ENCODE results near the gene LRMDA.

The LRMDA gene

DNA sequence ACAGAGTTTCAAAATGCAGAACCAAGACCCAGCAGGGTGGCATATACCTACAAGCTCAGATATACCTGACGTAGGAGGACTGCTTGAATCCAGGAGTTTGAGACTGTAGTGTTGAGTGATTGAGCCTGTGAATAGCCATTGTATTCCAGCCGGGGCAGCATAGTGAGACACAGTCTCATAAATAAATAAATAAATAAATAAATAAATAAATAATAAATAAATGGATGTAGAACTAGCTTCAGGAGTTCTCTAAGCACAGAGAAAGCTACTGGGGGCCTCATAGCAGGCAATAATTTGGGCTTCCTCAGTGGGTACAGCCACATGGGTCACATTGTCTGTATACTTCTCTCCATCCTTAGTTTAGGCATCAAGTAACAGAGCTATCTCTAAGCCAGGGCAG lies 906.8 kb downstream of the LRMDA start:
- peak overlapping the region; percentile 94 for H4K91ac ChIP-seq (ENCODE audit: low read length)
- peaks cover 2% of the 10 kb centered on the region for H3K4me1 ChIP-seq (ENCODE audit: control insufficient read depth, insufficient read depth, low read depth, low read length)
- H3K23ac ChIP-seq (ENCODE audit: low read length in 2 of 2) = no peak overlapping the region
- no peaks in the 10 kb centered on the region for H3K9me3 ChIP-seq (ENCODE audit: control insufficient read depth, low read length)
- peak overlapping the region in 1 of 2 experiments; percentile 86 for H3K4ac ChIP-seq (ENCODE audit: low read depth in 1 of 2, low read length in 2 of 2)
- peak overlapping the region in 1 of 2 experiments; percentile 95 for H2BK12ac ChIP-seq (ENCODE audit: low read length in 2 of 2)
- no peak overlapping the region for H2BK5ac ChIP-seq (ENCODE audit: low read depth, low read length, poor library complexity, severe bottlenecking)
- no peak overlapping the region for H3K9ac ChIP-seq (ENCODE audit: low read length)
- H3K79me1 ChIP-seq (replicated peaks; ENCODE audit: low read length, poor library complexity, severe bottlenecking) = no peaks in the 10 kb centered on the region
- H3K18ac ChIP-seq (ENCODE audit: low read depth in 1 of 2, low read length in 2 of 2) = peak overlapping the region; percentile 95 to 98
- 86% methylated on average over 1 of the region's 2 CpGs for WGBS
- no peak overlapping the region for H2BK15ac ChIP-seq (ENCODE audit: low read depth, poor library complexity, severe bottlenecking)
- peak overlapping the region; percentile 85 for H4K8ac ChIP-seq (ENCODE audit: low read length)
- no peaks in the 10 kb centered on the region for H3K27me3 ChIP-seq (ENCODE audit: control insufficient read depth in 1 of 2, insufficient read depth in 1 of 2, low read length in 2 of 2)
- H2AK5ac ChIP-seq (ENCODE audit: low read length, severe bottlenecking) = no peak overlapping the region
- H2BK120ac ChIP-seq (ENCODE audit: low read depth, low read length) = peak overlapping the region; percentile 64
- no peak for DNase-seq
- no peaks in the 10 kb centered on the region for H3K36me3 ChIP-seq (ENCODE audit: control insufficient read depth in 1 of 2, insufficient read depth in 2 of 2, low read depth in 1 of 2, low read length in 2 of 2)
- H2AFZ ChIP-seq (ENCODE audit: low read depth, low read length) = no peak overlapping the region
- H3K4me3 ChIP-seq (ENCODE audit: insufficient read depth in 1 of 2, low read depth in 1 of 2, low read length in 2 of 2) = no peak overlapping the region
- no peak overlapping the region for H3K4me2 ChIP-seq (ENCODE audit: low read length, poor library complexity, severe bottlenecking)
- H3K14ac ChIP-seq (ENCODE audit: low read length in 2 of 2) = no peak overlapping the region
- H3K27ac ChIP-seq (ENCODE audit: low read length, poor library complexity, severe bottlenecking) = no peak overlapping the region

- Histone ChIP-seq H3K4ac (ENCODE audit: low read depth in 1 of 2, low read length in 2 of 2) (peak overlapping the region in 1 of 2 experiments; percentile 95), H3K9ac (ENCODE audit: low read length) (no peak overlapping the region), H3K18ac (ENCODE audit: low read depth in 1 of 2, low read length in 2 of 2) (peak overlapping the region in 1 of 2 experiments; percentile 62), H3K14ac (ENCODE audit: low read length in 2 of 2) (no peak overlapping the region), H3K27ac (ENCODE audit: low read length, poor library complexity, severe bottlenecking) (no peak overlapping the region), H3K23ac (ENCODE audit: low read length in 2 of 2) (no peak overlapping the region), H3K4me1 (ENCODE audit: control insufficient read depth, insufficient read depth, low read depth, low read length) (no peaks in the 10 kb centered on the region), H2BK12ac (ENCODE audit: low read length in 2 of 2) (peak overlapping the region; percentile 72 to 95), H4K91ac (ENCODE audit: low read length) (no peak overlapping the region), H3K79me1 (replicated peaks; ENCODE audit: low read length, poor library complexity, severe bottlenecking) (no peaks in the 10 kb centered on the region), H3K4me2 (ENCODE audit: low read length, poor library complexity, severe bottlenecking) (no peak overlapping the region), H3K9me3 (ENCODE audit: control insufficient read depth, low read length) (no peaks in the 10 kb centered on the region), H4K8ac (ENCODE audit: low read length) (no peak overlapping the region), H2BK120ac (ENCODE audit: low read depth, low read length) (no peak overlapping the region), H2BK15ac (ENCODE audit: low read depth, poor library complexity, severe bottlenecking) (no peak overlapping the region), H2AK5ac (ENCODE audit: low read length, severe bottlenecking) (no peak overlapping the region), H3K27me3 (ENCODE audit: control insufficient read depth in 1 of 2, insufficient read depth in 1 of 2, low read length in 2 of 2) (no peaks in the 10 kb centered on the region), H2BK5ac (ENCODE audit: low read depth, low read length, poor library complexity, severe bottlenecking) (no peak overlapping the region), H2AFZ (ENCODE audit: low read depth, low read length) (no peak overlapping the region), H3K36me3 (ENCODE audit: control insufficient read depth in 1 of 2, insufficient read depth in 2 of 2, low read depth in 1 of 2, low read length in 2 of 2) (no peaks in the 10 kb centered on the region), H3K4me3 (ENCODE audit: insufficient read depth in 1 of 2, low read depth in 1 of 2, low read length in 2 of 2) (no peak overlapping the region)
- WGBS = 67% methylated on average over 1 of the region's 2 CpGs
- DNase-seq = no peak
Measured at GRCh38 chr10:76341740-76342139, 910.3 kb downstream of the LRMDA start.

GRCh38 chr10:76342996-76343395 lies 911.6 kb downstream of the LRMDA start:
- Histone ChIP-seq H4K91ac (ENCODE audit: low read length) (no peak overlapping the region), H3K18ac (ENCODE audit: low read depth in 1 of 2, low read length in 2 of 2) (no peak overlapping the region), H3K4me1 (ENCODE audit: control insufficient read depth, insufficient read depth, low read depth, low read length) (no peaks in the 10 kb centered on the region), H3K14ac (ENCODE audit: low read length in 2 of 2) (no peak overlapping the region), H2AFZ (ENCODE audit: low read depth, low read length) (no peak overlapping the region), H3K4ac (ENCODE audit: low read depth in 1 of 2, low read length in 2 of 2) (no peak overlapping the region), H2BK12ac (ENCODE audit: low read length in 2 of 2) (no peak overlapping the region), H3K27me3 (ENCODE audit: control insufficient read depth in 1 of 2, insufficient read depth in 1 of 2, low read length in 2 of 2) (no peaks in the 10 kb centered on the region), H3K4me2 (ENCODE audit: low read length, poor library complexity, severe bottlenecking) (no peak overlapping the region), H3K9ac (ENCODE audit: low read length) (no peak overlapping the region), H2BK5ac (ENCODE audit: low read depth, low read length, poor library complexity, severe bottlenecking) (no peak overlapping the region), H3K79me1 (replicated peaks; ENCODE audit: low read length, poor library complexity, severe bottlenecking) (no peaks in the 10 kb centered on the region), H3K27ac (ENCODE audit: low read length, poor library complexity, severe bottlenecking) (no peak overlapping the region), H3K4me3 (ENCODE audit: insufficient read depth in 1 of 2, low read depth in 1 of 2, low read length in 2 of 2) (no peak overlapping the region), H4K8ac (ENCODE audit: low read length) (no peak overlapping the region), H3K36me3 (ENCODE audit: control insufficient read depth in 1 of 2, insufficient read depth in 2 of 2, low read depth in 1 of 2, low read length in 2 of 2) (no peaks in the 10 kb centered on the region), H3K23ac (ENCODE audit: low read length in 2 of 2) (no peak overlapping the region), H2BK15ac (ENCODE audit: low read depth, poor library complexity, severe bottlenecking) (no peak overlapping the region), H3K9me3 (ENCODE audit: control insufficient read depth, low read length) (no peaks in the 10 kb centered on the region), H2AK5ac (ENCODE audit: low read length, severe bottlenecking) (no peak overlapping the region), H2BK120ac (ENCODE audit: low read depth, low read length) (no peak overlapping the region)
- DNase-seq = no peak

GRCh38 chr10:76347832-76348231 lies 916.4 kb downstream of the LRMDA start:
- peaks cover 2% of the 10 kb centered on the region for H3K4me1 ChIP-seq (ENCODE audit: control insufficient read depth, insufficient read depth, low read depth, low read length)
- no peak overlapping the region for H3K23ac ChIP-seq (ENCODE audit: low read length in 2 of 2)
- H2BK12ac ChIP-seq (ENCODE audit: low read length in 2 of 2) = peak overlapping the region in 1 of 2 experiments; percentile 61
- no peak overlapping the region for H3K14ac ChIP-seq (ENCODE audit: low read length in 2 of 2)
- no peak overlapping the region for H3K27ac ChIP-seq (ENCODE audit: low read length, poor library complexity, severe bottlenecking)
- no peak overlapping the region for H3K18ac ChIP-seq (ENCODE audit: low read depth in 1 of 2, low read length in 2 of 2)
- peak overlapping the region; percentile 47 for H4K8ac ChIP-seq (ENCODE audit: low read length)
- no peak overlapping the region for H3K4me3 ChIP-seq (ENCODE audit: insufficient read depth in 1 of 2, low read depth in 1 of 2, low read length in 2 of 2)
- no peaks in the 10 kb centered on the region for H3K79me1 ChIP-seq (replicated peaks; ENCODE audit: low read length, poor library complexity, severe bottlenecking)
- H2AK5ac ChIP-seq (ENCODE audit: low read length, severe bottlenecking) = no peak overlapping the region
- no peak overlapping the region for H2BK15ac ChIP-seq (ENCODE audit: low read depth, poor library complexity, severe bottlenecking)
- DNase-seq = no peak
- H3K9me3 ChIP-seq (ENCODE audit: control insufficient read depth, low read length) = no peaks in the 10 kb centered on the region
- no peak overlapping the region for H3K9ac ChIP-seq (ENCODE audit: low read length)
- 100% methylated on average over 1 of the region's 2 CpGs for WGBS
- H3K4ac ChIP-seq (ENCODE audit: low read depth in 1 of 2, low read length in 2 of 2) = no peak overlapping the region
- no peak overlapping the region for H2BK120ac ChIP-seq (ENCODE audit: low read depth, low read length)
- H2BK5ac ChIP-seq (ENCODE audit: low read depth, low read length, poor library complexity, severe bottlenecking) = no peak overlapping the region
- H3K27me3 ChIP-seq (ENCODE audit: control insufficient read depth in 1 of 2, insufficient read depth in 1 of 2, low read length in 2 of 2) = no peaks in the 10 kb centered on the region
- H3K4me2 ChIP-seq (ENCODE audit: low read length, poor library complexity, severe bottlenecking) = no peak overlapping the region
- H3K36me3 ChIP-seq (ENCODE audit: control insufficient read depth in 1 of 2, insufficient read depth in 2 of 2, low read depth in 1 of 2, low read length in 2 of 2) = no peaks in the 10 kb centered on the region
- no peak overlapping the region for H4K91ac ChIP-seq (ENCODE audit: low read length)
- H2AFZ ChIP-seq (ENCODE audit: low read depth, low read length) = no peak overlapping the region

All from mesenchymal stem cell (in vitro differentiated cells and primary cell).